Breast epithelium (tissue), 4 donors: ENCODE data around the gene VAV3. TPM values are rescaled to one million over a fixed set of nuclear protein-coding genes. Genes with fewer than 3 reads are reported as not detected.
A peak's percentile ranks its signal among the peaks of the same experiment; 100 is the strongest.

ENCODE experiments used
- DNase-seq, 2 donors: peaks; one replicate each; pipeline ENCODE4 v3.0.0-alpha.2; 2019; ENCODE audit warnings: low spot score in 2 of 2
- H3K27ac ChIP-seq, 2 donors: fragments of 200-600 bp; sonication (generic) in 1 of 2; one replicate each; pipeline ENCODE4 v1.5.1; 2016 to 2019; ENCODE audit warnings: mild to moderate bottlenecking in 1 of 2
- H3K27me3 ChIP-seq, 2 donors: fragments of 200-600 bp; sonication (generic) in 1 of 2; one replicate each; pipeline versions ENCODE4 v1.5.1 to v1.6.0; 2017 to 2019; ENCODE audit warnings: control low read depth in 1 of 2, mild to moderate bottlenecking in 1 of 2
- H3K36me3 ChIP-seq: fragments of 200-600 bp; one replicate; pipeline ENCODE4 v1.5.1; 2019
- H3K4me1 ChIP-seq, 2 donors: fragments of 200-600 bp; sonication (generic); one replicate each; pipeline ENCODE4 v1.5.1; 2016 to 2019; ENCODE audit warnings: control low read depth in 1 of 2
- H3K4me3 ChIP-seq, 3 donors: fragments of 200-600 bp; sonication (generic); 1 replicate in 2 of 3; 2 replicates in 1 of 3; pipeline ENCODE4 v1.5.1; 2016 to 2019; ENCODE audit warnings: mild to moderate bottlenecking in 3 of 3, moderate library complexity in 2 of 3
- H3K9me3 ChIP-seq, 2 donors: fragments of 200-600 bp; sonication (generic) in 1 of 2; one replicate each; pipeline ENCODE4 v1.5.1; 2016 to 2019; ENCODE audit warnings: control low read depth in 1 of 2
- CTCF ChIP-seq, 3 donors: fragments of 450-650 bp; IDR thresholded peaks; one replicate each; pipeline ENCODE4 v1.5.1; 2016 to 2017; ENCODE audit warnings: antibody characterized with exemption in 3 of 3, mild to moderate bottlenecking in 3 of 3, moderate library complexity in 3 of 3
- POLR2A ChIP-seq: fragments of 450-650 bp; IDR thresholded peaks from one replicate; pipeline ENCODE4 v1.6.1; 2016; ENCODE audit warnings: antibody characterized with exemption, mild to moderate bottlenecking, moderate library complexity
- POLR2AphosphoS5 ChIP-seq, 3 donors: sonication (generic); formaldehyde crosslinking; IDR thresholded peaks; one replicate each; pipeline ENCODE4 v1.6.1; 2017; ENCODE audit warnings: antibody characterized with exemption in 3 of 3
- intact Hi-C: fragments of 100-400 bp; cut with DNase I; formaldehyde crosslinking; loops from one replicate; pipeline ENCODE4 v1.15.1; 2023; ENCODE audit warnings: low total_unique reads
- total RNA-seq, 3 donors: library from RNA; depleted of rRNA; stranded (reverse); fragments of >200 nt; gene quantifications; one replicate each; pipeline ENCODE4 v1.1.0, GENCODE V29; 2016

VAV3 gene, protein sequence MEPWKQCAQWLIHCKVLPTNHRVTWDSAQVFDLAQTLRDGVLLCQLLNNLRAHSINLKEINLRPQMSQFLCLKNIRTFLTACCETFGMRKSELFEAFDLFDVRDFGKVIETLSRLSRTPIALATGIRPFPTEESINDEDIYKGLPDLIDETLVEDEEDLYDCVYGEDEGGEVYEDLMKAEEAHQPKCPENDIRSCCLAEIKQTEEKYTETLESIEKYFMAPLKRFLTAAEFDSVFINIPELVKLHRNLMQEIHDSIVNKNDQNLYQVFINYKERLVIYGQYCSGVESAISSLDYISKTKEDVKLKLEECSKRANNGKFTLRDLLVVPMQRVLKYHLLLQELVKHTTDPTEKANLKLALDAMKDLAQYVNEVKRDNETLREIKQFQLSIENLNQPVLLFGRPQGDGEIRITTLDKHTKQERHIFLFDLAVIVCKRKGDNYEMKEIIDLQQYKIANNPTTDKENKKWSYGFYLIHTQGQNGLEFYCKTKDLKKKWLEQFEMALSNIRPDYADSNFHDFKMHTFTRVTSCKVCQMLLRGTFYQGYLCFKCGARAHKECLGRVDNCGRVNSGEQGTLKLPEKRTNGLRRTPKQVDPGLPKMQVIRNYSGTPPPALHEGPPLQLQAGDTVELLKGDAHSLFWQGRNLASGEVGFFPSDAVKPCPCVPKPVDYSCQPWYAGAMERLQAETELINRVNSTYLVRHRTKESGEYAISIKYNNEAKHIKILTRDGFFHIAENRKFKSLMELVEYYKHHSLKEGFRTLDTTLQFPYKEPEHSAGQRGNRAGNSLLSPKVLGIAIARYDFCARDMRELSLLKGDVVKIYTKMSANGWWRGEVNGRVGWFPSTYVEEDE
- total RNA-seq = 100 to 1,000 TPM in 2 of 3 donors, 1 to 10 TPM in 1; 8.0 to 153 (median 113) TPM

DNA sequence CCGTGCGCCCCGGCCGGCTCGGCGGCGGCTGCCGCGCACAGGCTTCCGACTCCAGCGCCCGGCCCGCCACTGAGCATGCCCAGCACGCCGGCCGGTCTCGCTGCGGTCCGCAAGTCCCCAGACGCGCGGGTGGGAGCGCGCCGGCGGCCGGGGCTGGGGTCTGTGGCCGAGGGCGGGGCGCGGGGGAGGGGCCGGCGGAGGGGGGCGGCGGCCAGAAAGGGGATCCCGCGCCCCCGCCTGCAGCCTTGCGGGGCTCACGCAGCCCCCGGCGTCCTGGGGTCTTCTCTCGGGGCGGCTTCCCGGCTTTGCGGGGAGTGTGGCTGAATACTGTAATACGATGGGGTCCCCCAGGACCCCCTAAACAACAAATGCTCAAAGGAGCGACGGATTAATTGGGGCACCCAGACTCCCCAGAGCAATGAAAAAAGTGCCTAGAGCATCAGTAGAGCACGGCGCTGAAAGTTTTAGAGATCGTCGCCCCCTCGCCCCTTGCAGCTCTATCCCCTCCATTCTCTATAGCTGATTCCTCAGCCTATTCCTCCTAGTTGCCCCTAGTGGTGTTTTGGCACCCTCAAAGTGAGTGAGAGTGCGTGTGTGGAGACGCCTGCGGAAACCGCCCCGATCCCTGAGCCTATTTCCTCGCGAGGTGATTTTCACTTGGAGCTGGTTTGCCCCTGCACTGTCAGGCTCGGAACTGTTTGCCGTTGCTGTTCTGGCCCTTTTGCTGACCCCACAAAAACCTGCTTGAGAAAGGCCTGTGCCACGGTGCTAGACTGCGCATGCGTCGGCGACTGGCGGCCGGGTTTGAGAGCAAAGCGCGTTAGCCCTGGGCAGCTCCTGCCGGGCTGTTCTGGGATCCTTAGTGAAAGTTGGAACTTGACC lies at the start of gene VAV3:
VAV3 (minus strand) TSS at position 71 of the 882 bp plus-strand sequence. CDS start 311 bp downstream, outside the sequence.
- intact Hi-C loops = no loop called here
- Histone ChIP-seq H3K27me3 (no peaks in the 10 kb centered on the region), H3K27ac (peak within 1 kb of the TSS; percentile 56 to 78), H3K36me3 (no peaks in the 10 kb centered on the region), H3K9me3 (no peaks in the 10 kb centered on the region), H3K4me3 (peak within 1 kb of the TSS; percentile 49 to 72 (median 70)), H3K4me1 (peaks cover 0 to 4% of the 10 kb centered on the region in 2 donors)
- DNase-seq = peak in 1 of 2 donors; percentile 38
- TF ChIP-seq POLR2A (peak; percentile 30), POLR2AphosphoS5 (IDR thresholded peaks at IDR 0.05) (no peak)

- intact Hi-C loops = no loop called here
Observed at GRCh38 chr1:108012553-108012952, 47.6 kb upstream of the VAV3 start.

GRCh38 chr1:108011295-108011694 lies 46.3 kb upstream of the VAV3 start:
- no peak for DNase-seq
- Histone ChIP-seq H3K27me3 (no peaks in the 10 kb centered on the region), H3K27ac (no peak overlapping the region), H3K4me1 (no peaks in the 10 kb centered on the region), H3K4me3 (no peak overlapping the region), H3K36me3 (no peaks in the 10 kb centered on the region), H3K9me3 (no peaks in the 10 kb centered on the region)
- intact Hi-C loops = no loop called here
- TF ChIP-seq CTCF (IDR thresholded peaks at IDR 0.05) = no peak

More at GRCh38 chr1:108012553-108012952, 47.6 kb upstream of the VAV3 start:
- TF ChIP-seq POLR2A (no peak), POLR2AphosphoS5 (IDR thresholded peaks at IDR 0.05) (no peak), CTCF (IDR thresholded peaks at IDR 0.05) (no peak)
- no peaks in the 10 kb centered on the region for H3K36me3 ChIP-seq
- no peak overlapping the region for H3K4me3 ChIP-seq
- no peak for DNase-seq
- no peaks in the 10 kb centered on the region for H3K27me3 ChIP-seq
- no peaks in the 10 kb centered on the region for H3K4me1 ChIP-seq
- no peak overlapping the region for H3K27ac ChIP-seq
- H3K9me3 ChIP-seq = no peaks in the 10 kb centered on the region

DNA sequence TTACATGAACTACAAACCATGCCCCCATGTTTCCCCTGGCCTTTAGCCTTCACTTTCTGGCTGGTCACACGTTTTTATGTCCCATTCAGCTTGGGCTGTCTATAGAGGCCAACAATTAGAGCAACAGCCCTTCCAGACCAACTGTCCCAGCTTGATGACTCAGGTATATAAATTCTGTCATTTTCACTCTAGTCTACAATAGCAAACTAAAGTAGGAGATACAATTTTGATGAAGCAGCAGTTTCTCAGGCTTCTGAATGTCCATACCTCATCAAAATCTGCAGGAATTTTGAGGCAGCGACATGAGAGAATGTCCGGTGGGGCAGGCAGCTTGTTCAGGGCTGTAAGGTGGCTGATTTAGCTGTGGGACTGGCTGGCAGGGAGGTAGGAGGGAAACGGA lies 45.6 kb upstream of the VAV3 start:
- no peaks in the 10 kb centered on the region for H3K27me3 ChIP-seq
- no peaks in the 10 kb centered on the region for H3K9me3 ChIP-seq
- intact Hi-C loops = no loop called here
- no peak overlapping the region for H3K27ac ChIP-seq
- no peak for DNase-seq
- H3K4me3 ChIP-seq = no peak overlapping the region
- H3K36me3 ChIP-seq = no peaks in the 10 kb centered on the region
- H3K4me1 ChIP-seq = no peaks in the 10 kb centered on the region
- TF ChIP-seq POLR2AphosphoS5 (IDR thresholded peaks at IDR 0.05) = no peak

GRCh38 chr1:108009603-108010195 lies 44.7 kb upstream of the VAV3 start:
- TF ChIP-seq CTCF (IDR thresholded peaks at IDR 0.05) = no peak
- TF ChIP-seq POLR2AphosphoS5 (IDR thresholded peaks at IDR 0.05) = no peak
- TF ChIP-seq POLR2A = no peak
- no peak overlapping the region for H3K27ac ChIP-seq
- intact Hi-C loops = no loop called here
- DNase-seq = no peak
- H3K36me3 ChIP-seq = no peaks in the 10 kb centered on the region
- no peak overlapping the region for H3K4me3 ChIP-seq
- H3K27me3 ChIP-seq = no peaks in the 10 kb centered on the region
- H3K4me1 ChIP-seq = no peaks in the 10 kb centered on the region
- no peaks in the 10 kb centered on the region for H3K9me3 ChIP-seq
